Bronchial epithelial cell (primary cell): ENCODE results near the gene ANK3. TPM values are rescaled to one million over a fixed set of nuclear protein-coding genes. Genes with fewer than 3 reads are reported as not detected.

ENCODE experiments used
- DNase-seq: peaks from one replicate; pipeline ENCODE4 v3.0.0-alpha.2; 2010; ENCODE audit warnings: low read depth
- FAIRE-seq: peaks from 2 replicates; lab custom pipeline; 2011; peaks lifted over from hg19 to GRCh38; lab: Jason Lieb, UNC
- H3K27me3 ChIP-seq: 2 replicates; pipeline ENCODE4 v1.5.1; 2011; ENCODE audit warnings: low read length; ENCODE audit not compliant: control insufficient read depth, insufficient read depth
- H3K36me3 ChIP-seq: 2 replicates; pipeline ENCODE4 v1.5.1; 2011; ENCODE audit warnings: low read length; ENCODE audit not compliant: control insufficient read depth, insufficient read depth
- H3K4me3 ChIP-seq: 2 replicates; pipeline ENCODE4 v1.5.1; 2011; ENCODE audit warnings: mild to moderate bottlenecking, low read depth, low read length, control low read depth
- total RNA-seq: library from RNA; depleted of rRNA; stranded (reverse); fragments of >200 nt; gene quantifications from 2 replicates; pipeline ENCODE4 v1.2.1, GENCODE V29; 2014
- TF ChIP-seq, protein P1 (sequence below): IDR thresholded peaks from 2 replicates; pipeline ENCODE4 v1.5.1; 2011; ENCODE audit warnings: mild to moderate bottlenecking, moderate library complexity, low read length, control low read depth, inconsistent platforms; ENCODE audit not compliant: insufficient read depth, severe bottlenecking

The ANK3 gene
- total RNA-seq, 1 donor from 2014 or later, result 7.9 TPM

DNA sequence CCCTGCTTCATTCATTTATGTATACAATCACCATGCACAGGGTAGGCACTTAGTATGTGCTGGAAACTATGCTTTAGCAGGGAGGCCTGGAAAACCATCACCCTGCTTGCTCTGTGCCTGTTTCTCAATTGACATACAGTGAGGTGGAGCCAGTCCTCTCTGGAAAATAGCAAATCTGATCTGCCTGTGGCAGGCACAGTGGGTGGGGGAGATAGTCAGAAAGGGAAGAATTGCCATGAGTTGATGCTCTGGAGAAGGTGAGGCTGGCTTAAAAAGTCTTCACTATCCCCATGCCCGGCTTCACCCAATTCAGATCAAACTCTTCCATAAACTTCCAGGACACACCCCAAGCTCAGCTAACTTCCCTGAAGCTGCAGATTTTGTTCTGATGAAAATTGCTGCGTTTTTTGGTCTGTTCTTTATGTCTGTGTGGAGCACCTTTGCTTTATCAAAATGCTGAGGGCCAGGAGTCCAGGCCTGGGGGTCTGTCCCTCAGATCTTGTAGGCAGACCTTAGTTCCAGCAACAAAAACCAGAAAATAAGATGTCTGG lies 84.8 kb downstream of the ANK3 start:
- H3K27me3 ChIP-seq, result no peaks in the 10 kb centered on the region
- no peaks in the 10 kb centered on the region for H3K36me3 ChIP-seq
- FAIRE-seq (no peak), DNase-seq (no peak)
- TF ChIP-seq, protein P1, sequence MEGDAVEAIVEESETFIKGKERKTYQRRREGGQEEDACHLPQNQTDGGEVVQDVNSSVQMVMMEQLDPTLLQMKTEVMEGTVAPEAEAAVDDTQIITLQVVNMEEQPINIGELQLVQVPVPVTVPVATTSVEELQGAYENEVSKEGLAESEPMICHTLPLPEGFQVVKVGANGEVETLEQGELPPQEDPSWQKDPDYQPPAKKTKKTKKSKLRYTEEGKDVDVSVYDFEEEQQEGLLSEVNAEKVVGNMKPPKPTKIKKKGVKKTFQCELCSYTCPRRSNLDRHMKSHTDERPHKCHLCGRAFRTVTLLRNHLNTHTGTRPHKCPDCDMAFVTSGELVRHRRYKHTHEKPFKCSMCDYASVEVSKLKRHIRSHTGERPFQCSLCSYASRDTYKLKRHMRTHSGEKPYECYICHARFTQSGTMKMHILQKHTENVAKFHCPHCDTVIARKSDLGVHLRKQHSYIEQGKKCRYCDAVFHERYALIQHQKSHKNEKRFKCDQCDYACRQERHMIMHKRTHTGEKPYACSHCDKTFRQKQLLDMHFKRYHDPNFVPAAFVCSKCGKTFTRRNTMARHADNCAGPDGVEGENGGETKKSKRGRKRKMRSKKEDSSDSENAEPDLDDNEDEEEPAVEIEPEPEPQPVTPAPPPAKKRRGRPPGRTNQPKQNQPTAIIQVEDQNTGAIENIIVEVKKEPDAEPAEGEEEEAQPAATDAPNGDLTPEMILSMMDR, result no peak
- no peak overlapping the region for H3K4me3 ChIP-seq

DNA sequence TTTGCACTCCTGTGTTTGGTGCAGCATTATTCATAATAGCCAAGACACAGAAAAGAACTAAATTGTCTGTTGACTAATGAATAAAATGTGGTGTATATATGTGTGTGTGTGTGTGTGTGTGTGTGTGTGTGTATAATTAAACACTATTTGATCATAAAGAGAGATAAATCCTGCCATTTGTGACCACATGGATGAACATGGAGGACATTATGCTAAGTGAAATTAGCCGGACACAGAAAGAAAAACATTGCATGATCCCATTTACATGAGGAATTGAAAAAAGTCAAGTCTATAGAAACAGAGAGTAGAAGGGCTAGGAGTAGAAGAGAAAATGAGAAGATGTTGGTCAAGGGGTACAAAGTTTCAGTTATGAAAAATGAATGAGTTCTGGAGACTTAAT lies 85.9 kb downstream of the ANK3 start:
- Histone ChIP-seq H3K4me3 (no peak overlapping the region), H3K36me3 (no peaks in the 10 kb centered on the region), H3K27me3 (no peaks in the 10 kb centered on the region)
- DNase-seq (no peak), FAIRE-seq (no peak)
- TF ChIP-seq, protein P1, result no peak

DNA sequence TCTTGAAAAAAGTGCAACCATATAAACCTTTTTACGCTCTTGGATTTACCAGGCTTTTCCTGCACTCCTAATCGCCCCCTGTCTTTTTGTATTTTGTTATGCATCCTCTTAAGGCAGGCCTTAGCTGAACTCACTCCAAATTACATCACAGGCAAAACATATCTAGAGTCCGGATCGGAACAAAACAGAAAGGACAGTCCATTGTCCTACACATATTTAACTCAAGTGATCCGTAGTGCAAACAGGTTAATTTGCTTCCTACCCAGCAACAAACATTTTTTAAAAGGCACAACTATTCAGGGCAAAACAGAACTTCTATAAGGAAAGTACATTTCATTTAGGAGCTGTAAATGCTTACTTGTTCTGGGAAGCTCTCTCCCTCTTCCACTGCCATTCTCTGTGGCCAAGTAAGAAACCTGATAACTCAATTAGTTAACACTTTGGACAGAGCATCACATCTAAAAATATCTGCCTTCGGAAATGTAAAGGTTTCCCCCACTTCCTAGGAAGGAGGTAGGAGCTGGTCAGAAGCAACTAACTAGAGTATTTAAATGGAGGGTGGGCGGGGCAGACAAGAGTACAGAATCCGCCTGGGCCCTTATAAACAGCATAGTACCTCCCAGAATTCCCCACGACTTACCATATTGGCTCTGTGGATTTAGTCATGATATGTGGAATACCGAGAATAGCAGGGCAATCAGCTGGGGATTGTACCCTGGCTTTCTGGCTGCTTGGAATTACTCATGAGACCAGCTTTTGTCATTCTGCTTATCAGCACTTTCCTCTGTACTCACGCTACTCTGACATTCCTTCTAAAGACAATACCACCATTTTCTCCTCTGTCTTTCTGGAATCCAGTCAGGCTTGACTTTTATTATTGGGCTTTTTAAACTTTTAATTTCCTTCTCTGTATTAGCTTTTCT lies 89.5 kb downstream of the ANK3 start:
- FAIRE-seq (no peak), DNase-seq (peak; percentile 56)
- TF ChIP-seq, protein P1, result no peak
- H3K4me3 ChIP-seq, result no peak overlapping the region
- no peaks in the 10 kb centered on the region for H3K27me3 ChIP-seq
- no peaks in the 10 kb centered on the region for H3K36me3 ChIP-seq

DNA sequence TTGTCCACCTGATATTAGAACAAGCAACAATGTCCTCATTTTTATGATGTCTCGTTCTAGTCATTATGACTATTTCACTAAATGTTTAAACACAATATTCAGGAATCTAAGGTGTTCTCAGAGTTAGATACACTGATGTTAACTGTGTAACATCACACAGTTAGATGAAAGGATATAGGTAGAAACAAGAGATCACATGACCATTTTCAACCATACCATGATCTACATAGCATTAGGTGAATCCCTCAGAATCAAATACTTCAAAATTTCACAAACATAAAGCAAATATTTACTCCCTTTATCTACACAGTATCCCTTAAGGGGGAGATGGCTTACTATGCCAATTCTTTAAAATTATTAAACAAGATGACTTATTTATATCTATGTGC lies 90.3 kb downstream of the ANK3 start:
- H3K36me3 ChIP-seq, result no peaks in the 10 kb centered on the region
- DNase-seq (no peak), FAIRE-seq (no peak)
- no peaks in the 10 kb centered on the region for H3K27me3 ChIP-seq
- H3K4me3 ChIP-seq, result no peak overlapping the region
- TF ChIP-seq, protein P1, result no peak

DNA sequence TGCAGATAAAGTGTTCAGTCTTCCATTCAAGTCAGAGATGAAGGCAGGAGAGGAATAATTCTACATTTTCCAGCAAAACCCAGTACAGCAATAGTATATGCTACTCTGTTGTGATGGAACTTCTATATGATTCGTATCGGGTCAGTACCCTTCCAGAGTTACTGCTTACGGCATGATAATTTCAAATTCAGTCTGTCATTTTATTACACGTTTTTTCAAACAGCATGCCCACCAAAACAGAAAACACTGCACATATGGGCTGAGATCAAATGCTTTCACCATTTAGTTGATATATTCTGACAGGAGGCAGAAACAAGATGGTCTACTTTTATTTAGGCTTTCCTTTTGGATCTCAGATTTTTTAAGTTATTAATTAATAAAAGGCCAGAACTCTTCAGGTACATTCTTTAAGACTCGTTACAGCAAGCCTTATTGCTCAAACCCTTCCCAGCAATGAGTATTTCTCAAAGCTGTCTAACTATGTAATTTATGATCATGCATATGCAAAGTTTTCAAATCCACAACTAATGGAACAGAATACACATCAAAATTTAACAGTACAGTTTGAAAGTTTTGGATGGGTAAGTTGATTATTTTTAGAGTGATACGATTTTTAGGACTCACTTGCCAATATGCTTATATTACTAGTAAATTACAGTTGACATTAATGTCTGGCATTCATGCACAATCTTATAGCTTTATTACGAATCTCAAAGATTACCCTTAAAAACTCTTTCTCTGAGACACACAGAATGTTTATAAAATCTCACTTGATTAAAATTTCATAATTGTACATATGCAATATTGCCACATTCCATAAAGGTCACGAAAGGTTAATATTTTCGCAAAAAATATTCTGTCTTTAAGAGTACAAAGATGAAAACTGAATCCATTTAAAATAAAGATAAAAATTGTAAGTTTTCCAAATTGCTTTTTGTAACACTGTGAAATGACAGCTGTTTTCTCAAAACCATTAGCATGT lies 91.0 kb downstream of the ANK3 start:
- Histone ChIP-seq H3K27me3 (no peaks in the 10 kb centered on the region), H3K36me3 (no peaks in the 10 kb centered on the region), H3K4me3 (no peak overlapping the region)
- no peak for FAIRE-seq
- TF ChIP-seq, protein P1, result no peak
- DNase-seq, result no peak
